SK-N-MC (cell line): ENCODE measurements around the gene PRDX1.

ENCODE experiments used
- EZH2 ChIP-seq: fragments of 200-600 bp; sonication (generic); IDR thresholded peaks from one replicate; pipeline ENCODE4 v1.6.1; 2017; ENCODE audit warnings: antibody characterized with exemption
- FOXP2 ChIP-seq: optimal IDR thresholded peaks from 2 replicates; pipeline ENCODE3; 2011; ENCODE audit warnings: mild to moderate bottlenecking, moderate library complexity; ENCODE audit not compliant: insufficient read depth; ENCODE audit errors: extremely low read length, control extremely low read depth
- POLR2AphosphoS5 ChIP-seq: IDR thresholded peaks from 2 replicates; pipeline ENCODE4 v1.6.1; 2012; ENCODE audit warnings: mild to moderate bottlenecking, low read depth, low read length, borderline replicate concordance

DNA sequence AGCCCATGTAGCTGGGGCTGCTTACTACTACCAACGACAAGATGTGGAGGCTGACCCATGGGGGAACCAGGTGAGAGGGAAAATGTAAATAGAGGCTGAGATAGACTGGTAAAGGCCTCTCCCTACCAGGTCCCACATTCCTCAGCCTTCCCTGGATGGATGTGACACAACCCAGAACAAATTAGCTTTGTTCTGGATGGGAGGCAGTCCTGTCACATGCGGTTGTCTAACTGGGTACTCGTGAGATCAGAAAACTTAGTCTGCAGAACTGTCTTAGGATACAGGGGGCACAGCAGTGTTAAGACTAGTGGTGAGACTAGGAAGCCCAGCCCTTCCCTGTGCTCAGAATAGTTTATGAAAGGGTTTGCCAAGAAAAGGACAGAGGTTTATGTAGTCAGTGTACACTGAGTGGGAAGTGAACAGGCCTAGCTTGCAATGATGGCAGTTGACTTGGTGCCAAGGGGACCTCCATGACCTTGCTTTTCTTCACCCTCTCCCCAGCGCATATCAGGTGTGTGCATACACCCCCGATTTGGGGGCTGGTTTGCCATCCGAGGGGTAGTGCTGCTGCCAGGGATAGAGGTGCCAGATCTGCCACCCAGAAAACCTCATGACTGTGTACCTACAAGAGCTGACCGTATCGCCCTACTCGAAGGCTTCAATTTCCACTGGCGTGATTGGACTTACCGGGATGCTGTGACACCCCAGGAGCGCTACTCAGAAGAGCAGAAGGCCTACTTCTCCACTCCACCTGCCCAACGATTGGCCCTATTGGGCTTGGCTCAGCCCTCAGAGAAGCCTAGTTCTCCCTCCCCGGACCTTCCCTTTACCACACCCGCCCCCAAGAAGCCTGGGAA lies 13.2 kb downstream of the PRDX1 start:
- TF ChIP-seq EZH2: no peak
- peak; percentile 50 for TF ChIP-seq POLR2AphosphoS5
- no peak for TF ChIP-seq FOXP2
